Gastrocnemius medialis (tissue), 4 donors: ENCODE results near the gene FBXW11.

Source experiments
- POLR2A ChIP-seq, 2 donors: fragments of 450-650 bp; IDR thresholded peaks; one replicate each; pipeline ENCODE4 v1.6.1; 2017; ENCODE audit warnings: antibody characterized with exemption in 2 of 2, mild to moderate bottlenecking in 2 of 2, moderate library complexity in 2 of 2
- TF ChIP-seq, protein P1 (sequence below), 5 experiments: fragments of 450-650 bp in 3 of 5; fragments of 200-600 bp in 2 of 5; sonication (generic) in 2 of 5; IDR thresholded peaks in 4 of 5; conservative IDR thresholded peaks in 1 of 5; 1 replicate in 4 of 5; 2 replicates in 1 of 5; pipeline ENCODE4 v1.5.1; 2016 to 2019; ENCODE audit warnings: antibody characterized with exemption in 5 of 5, mild to moderate bottlenecking in 3 of 5, moderate library complexity in 3 of 5

DNA sequence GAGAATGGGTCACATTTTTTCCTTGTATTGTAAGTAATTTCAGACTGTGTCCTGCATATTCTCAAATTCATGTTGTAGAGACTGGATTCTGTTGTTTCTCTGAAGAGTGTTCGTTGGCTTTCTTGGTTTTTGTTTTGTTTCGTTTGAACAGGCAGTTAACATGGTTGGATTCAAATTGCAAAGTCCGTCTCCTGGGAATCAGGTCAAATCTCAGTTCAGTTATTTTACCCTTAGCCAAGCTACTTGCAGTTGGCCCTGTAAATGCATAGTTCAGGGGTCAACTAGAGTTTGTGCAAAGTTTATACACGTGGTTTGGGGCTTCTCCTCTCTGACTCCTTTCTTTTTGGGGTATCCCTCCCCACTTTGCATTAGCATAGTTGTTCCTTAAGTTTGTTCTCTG is 21.7 kb upstream of the FBXW11 start:
- no peak for TF ChIP-seq POLR2A (IDR thresholded peaks at IDR 0.05)
- TF ChIP-seq, protein P1, sequence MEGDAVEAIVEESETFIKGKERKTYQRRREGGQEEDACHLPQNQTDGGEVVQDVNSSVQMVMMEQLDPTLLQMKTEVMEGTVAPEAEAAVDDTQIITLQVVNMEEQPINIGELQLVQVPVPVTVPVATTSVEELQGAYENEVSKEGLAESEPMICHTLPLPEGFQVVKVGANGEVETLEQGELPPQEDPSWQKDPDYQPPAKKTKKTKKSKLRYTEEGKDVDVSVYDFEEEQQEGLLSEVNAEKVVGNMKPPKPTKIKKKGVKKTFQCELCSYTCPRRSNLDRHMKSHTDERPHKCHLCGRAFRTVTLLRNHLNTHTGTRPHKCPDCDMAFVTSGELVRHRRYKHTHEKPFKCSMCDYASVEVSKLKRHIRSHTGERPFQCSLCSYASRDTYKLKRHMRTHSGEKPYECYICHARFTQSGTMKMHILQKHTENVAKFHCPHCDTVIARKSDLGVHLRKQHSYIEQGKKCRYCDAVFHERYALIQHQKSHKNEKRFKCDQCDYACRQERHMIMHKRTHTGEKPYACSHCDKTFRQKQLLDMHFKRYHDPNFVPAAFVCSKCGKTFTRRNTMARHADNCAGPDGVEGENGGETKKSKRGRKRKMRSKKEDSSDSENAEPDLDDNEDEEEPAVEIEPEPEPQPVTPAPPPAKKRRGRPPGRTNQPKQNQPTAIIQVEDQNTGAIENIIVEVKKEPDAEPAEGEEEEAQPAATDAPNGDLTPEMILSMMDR (IDR thresholded peaks at IDR 0.05 in 4 of 5, conservative IDR thresholded peaks at IDR 0.05 in 1 of 5), result no peak
